GM21717 (cell line): Measurements from ENCODE around the gene CHST15.

ENCODE experiments used
- ATAC-seq: cut with Tn5 transposase; IDR thresholded peaks from one replicate; pipeline ENCODE4 v1.9.1; 2021; ENCODE audit warnings: mild to moderate bottlenecking, moderate library complexity; ENCODE audit not compliant: unreplicated experiment

Gene CHST15

DNA sequence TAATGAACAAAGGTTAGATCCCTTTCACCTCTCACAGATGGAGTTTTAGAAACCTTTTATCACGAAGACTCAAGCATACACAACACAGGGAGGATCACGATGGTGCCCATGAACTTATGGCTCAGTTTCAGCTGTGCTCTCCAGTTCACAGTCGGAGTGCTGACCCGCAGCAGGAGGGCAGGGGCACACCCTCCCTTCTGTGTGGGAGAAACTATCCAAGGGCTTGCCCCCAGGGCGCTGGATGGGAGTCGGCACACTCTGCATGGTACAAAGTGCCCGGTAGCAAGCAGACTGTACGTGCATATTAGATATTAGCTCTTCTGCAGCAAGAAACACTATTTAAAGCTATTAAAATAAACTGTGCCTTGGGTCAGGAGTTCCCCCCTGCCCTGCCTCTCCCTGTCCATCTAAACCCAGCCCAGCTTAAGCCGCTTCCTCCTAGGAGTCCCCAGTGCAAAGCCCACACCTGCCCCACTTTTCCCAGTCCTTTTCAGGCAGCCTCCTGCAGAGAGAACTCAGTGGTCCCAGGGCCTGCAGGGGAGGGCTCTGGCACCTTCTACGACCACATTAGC, 76.5 kb downstream of the CHST15 start:
- ATAC-seq, result no peak

DNA sequence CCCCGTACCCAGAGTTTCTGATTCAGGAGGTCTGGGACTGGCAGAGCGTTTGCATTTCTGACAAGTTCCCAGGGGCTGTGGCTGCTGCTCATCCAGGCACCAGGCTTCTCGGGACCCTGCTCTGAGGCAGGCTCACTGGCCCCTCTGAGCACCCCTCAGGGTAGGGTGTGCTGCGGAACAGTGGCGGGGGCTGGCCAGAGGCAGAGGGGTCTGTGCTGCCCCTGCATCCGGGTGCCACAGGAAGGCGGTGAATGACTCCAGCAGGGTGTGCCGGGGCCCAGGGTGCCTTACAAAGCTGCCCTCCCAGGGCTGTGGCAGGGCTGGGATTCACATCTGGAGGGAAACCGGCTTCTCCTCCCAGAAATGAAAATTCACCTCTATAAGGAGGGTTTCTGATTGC, 77.4 kb downstream of the CHST15 start:
- no peak for ATAC-seq

DNA sequence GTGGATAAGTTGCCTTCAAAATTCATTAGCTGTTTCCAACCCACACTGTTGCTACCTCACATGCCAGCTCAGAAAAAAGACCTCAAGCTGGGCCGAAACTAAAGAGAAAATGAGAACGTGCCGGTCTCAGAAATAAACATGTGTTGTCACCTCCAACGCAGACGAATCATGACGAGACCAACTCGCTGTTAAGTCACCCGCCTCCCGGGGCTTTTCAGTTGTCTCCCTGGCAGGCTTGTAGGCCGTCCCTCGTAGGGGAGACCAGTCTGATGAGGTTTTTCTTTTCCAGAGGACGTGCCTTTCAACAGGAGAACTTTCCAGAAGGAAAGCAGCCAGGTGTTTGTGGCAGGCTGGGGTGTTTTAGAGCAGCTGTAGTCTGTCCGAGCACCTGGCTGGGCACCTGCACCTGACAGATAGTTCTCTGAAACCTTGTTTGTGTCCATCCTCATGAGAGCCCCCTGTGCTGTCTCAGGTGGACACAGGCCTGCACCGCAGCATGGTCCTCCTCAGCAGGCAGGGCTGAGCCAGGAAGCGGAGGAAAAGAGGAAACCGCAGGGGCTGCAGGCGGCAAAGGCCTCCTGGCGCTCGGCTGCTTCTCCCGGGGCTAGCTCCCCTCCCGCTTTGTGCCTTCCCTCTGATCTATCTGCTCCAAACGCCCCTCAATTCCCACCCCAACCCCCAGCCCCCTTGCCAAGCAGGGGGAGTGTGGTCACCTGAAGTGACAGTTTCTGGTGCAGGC, 78.8 kb downstream of the CHST15 start:
- no peak for ATAC-seq

DNA sequence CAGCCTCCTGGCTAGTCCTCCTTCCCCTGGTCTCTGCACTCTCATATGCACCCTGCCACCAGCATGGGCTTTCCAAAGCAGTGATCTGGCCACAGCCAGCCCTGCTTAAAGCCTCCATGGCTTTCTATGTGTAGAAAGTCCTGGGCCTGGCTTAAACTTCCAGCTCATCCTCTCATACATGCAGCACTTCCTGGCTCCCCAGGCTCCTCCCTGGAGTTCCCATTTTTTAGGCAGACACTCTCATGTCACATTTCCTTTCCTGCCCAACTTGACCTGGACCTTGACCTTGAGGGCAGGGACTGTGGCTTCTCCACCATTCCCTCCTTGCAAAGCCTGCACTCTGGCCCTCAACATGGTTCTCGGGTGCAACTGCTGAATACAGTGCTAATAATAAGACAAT, 79.5 kb downstream of the CHST15 start:
- ATAC-seq, result no peak

DNA sequence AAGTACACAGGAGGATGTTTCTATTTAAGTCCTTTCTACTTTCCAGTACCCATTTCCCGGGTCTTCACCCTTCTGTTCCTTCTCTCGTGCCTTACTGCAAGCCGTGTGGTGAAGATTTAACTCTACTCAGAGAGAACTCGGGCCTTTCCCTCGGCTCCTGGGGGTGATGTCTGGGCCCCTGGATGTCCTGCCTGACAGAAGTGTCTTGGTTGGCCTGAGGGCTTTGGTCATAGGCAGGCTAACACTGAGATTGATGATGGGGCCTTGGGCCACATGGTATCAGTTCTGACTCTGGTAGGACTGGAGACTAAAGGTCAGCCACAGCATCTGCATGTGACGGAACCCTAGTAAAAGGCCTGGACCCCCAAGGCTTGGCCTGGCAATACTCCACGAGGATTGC, 80.4 kb downstream of the CHST15 start:
- no peak for ATAC-seq

DNA sequence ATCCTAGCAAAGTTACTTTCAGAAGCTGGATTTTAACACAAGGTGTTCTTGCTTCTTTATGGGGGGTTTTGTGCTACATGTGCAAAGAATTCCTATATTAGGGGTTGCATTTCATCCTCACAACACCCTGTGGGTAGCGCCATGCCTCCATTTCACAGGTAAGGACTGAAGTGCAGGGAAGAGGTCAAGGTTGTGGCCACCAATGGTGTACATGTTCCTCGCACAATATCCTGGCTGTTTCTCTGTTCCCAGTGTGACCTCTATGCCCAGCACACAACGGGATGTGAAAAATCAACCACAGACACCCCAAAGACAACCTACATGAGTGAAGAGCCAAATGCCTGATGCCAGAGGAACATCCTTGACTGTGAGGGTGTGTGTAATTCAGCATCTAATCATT, 80.8 kb downstream of the CHST15 start:
- ATAC-seq, result no peak

DNA sequence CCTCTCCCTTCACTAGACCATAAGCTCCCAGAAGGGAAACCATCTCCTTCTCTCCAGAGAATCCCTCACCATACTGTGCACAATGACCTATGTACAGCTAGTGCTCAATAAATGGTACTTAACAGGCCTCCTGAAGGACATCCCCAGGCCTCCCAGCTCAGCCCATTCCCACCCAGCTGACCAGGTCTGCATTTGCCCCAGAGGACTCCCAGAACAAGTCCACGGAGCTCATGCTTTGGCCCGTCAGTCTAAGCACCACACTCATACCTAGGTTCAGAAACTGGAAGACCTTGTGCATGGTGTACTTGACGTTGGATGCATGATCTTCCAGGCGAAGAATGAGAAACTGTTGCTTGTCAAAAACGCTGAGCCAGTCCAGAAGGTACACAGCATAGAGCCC, 81.3 kb downstream of the CHST15 start:
- no peak for ATAC-seq

DNA sequence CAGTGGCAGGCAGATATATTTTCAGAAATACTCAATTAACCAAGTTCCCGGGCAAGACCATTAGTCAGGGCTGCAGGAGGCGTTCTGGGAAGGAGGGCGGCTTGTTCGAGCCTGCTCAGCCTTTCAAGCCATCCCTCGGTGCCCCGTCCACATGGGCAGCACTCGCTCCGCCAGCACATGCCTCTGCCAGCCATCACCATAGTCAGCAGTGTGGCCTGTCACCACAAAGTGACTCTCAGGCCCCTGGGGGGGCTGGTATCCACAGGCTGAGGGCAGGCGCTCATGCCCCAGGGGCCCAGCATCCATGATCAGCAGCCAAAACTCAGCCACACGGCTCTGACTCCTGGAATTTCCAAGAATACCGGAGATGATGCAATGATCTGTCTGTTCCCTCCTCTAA, 81.9 kb downstream of the CHST15 start:
- ATAC-seq, result no peak

DNA sequence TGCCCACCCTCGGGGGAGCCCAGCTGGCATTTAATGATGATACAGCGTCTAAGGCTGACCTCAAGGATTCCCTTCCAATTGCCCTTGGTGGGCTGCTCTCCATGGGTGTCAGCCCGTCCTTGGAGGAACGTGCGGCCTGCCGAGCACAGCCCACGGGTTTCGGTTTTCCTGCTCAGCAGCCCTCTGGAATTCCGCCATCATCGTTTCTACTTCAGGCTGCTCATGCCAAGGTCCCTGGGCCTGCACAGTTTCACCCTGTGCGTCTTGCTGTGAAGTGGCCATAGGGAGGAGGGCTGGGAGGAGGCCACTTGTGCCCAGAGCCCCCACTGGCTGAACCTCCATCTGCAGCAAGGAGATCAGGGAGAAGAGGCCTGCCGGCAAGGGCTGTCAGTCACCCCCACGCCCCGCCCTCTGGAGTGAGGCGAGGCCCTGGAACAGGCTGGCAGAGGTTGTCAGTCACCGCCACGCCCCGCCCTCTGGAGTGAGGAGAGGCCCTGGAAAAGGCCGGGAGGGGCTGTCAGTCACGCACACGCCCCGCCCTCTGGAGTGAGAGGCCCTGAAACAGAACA, 82.8 kb downstream of the CHST15 start:
- ATAC-seq, result no peak

DNA sequence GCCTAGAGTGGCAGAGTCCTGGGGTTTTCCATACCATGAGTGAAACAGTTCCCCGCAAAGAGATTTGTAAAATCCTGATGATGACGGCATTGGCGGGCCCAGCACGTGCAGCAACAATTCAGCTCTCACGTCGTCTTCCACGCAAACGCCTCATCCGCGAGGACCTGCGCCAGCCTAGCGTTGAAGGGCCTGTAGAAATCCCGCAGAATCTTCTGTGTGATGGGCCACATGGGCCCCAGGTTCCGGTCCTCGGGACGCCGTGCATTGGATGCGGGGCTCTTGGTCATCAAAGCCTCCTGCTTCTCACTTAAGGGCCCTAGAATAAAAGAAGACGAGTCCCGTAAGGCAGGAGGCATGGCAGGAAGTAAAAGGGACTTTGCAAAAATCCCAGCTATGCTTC, 83.4 kb downstream of the CHST15 start:
- no peak for ATAC-seq

DNA sequence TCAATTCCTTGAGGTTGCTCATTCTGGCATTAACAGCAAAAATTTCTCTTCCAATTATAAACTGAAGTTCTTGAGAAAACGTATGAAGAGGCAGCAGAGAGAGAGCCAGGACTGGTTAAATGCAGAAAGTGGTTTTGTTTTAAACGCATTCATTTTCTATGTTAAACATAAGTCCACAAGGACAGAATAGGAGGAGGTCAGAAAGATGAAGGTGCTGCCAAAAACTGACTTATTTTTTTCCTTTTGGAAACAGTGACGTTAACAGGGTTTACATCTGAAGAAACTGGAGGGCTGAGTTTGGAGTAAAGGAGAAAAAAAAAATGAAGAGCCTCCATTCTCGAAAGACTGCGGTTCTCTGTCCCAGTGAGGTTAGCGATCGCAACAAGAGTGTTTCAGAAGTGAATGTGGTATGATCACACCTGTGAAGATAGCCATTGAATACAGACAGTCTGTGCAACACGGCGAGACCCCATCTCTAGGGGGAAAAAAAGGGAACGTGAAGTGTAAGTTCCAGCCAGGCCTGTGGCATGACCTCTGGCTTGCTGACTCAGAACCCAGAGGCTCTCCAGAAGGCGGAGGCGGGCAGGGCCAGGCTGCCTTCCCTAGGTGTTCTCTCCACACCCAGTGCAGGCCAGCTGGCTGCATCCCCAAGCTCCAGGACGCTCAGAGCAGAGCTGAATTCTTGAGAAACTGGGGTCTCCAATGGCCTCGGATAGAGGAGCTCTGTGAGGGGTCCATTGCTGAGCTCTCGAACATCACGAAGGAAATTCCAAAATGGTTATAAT, 84.0 kb downstream of the CHST15 start:
- ATAC-seq, result no peak

DNA sequence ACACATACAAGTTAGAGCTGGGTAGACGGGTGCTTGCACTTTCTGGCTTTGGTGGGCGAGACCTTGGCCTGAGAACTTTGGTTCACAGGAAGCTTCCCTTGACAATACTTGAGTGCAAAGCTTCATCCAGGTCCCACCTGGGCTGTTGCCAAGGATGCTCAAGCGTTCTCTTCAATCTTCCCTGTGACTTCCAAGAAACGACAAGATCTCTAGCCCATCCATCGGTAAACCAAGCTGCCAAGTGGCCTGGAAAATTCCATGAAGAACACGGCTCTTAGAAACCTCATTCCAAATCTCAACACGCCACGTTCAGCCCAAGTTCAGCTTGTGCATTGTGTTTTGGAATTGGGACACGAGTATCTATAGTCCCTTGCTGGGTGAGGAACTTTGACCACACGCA, 84.7 kb downstream of the CHST15 start:
- no peak for ATAC-seq

DNA sequence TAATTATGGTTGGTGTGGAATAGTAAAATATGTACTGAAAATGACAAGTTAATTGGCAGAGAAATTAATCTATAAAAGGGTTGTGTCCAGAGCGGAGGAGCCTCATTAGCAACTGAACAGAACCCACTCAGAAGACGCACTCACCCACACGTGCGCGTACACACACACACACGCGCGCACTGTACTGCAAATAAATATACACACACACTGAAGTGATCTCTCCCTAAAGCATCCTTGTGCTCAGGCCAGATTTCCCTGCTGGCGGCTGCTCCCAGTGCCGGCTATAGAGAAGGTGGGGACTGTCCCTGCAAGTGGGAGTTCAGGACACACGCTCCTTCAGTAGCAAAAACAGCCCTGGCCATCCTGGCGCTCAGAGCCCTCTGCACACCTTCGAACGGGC, 85.2 kb downstream of the CHST15 start:
- no peak for ATAC-seq

DNA sequence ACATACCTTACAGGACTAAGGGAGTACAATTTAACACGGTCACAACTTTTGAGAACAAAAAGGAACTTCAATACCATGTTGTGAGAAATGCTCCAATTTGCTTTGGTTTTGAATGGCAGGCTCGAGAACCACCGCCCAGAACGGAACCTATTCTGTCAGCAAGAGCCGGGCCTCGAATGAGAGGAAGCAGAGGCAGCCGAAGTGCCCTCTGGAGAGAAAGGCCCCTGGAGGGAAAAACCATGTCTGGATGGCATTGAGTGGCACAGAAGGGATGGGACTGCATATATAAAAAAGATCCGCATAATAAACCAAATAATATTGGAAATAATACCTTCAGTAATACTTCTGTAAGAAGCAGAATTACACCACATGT, 85.6 kb downstream of the CHST15 start:
- no peak for ATAC-seq

DNA sequence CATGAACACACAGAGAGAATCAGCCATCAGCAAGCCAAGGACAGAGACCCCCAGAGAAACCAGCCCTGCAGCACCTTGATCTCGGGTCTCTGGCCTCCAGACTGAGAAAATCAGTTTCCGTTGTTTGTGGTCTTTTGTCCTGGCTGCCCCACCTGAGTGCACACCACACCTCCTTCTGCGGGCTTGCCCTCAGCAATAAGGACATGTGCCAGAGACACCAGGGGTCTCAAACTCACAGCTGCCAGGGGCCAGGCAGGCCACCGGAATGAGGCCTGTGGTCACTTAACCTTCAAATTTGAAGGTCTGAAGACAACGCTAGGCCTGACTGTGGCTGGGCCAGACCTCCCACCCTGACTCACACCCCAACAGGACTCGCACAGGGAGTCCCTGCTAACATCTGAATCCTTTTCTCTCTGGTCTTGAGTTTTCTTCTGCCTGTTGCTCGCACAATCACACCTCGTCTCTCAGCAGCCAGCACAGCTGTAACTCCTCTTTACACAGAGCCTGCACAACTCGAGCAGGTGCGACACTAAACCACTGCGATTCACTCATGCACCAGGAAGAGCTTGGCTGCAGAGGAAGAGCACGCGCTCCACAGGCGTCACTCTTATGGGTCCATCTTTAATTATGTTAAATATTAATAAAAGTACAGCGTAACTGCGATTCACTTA, 86.2 kb downstream of the CHST15 start:
- ATAC-seq, result no peak

DNA sequence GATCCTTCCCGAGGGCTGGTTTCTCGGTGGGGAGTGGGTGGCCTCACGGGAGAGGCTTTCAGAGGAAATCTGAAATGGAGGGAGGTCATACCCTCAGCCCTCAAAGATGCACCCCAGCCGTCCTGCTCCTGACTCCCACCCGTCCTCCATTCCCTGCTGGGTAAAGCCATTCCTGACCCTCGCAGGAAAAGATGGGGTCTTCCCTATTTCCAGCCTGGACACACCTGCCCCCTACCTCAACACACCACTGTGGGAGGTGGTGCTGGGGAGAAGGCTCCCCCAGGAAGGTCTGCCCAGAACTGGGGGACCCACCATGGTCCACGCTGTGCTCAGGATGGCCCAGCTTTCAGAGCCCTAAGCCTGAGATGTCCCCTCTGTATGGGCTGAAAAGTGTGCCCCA, 86.9 kb downstream of the CHST15 start:
- no peak for ATAC-seq

DNA sequence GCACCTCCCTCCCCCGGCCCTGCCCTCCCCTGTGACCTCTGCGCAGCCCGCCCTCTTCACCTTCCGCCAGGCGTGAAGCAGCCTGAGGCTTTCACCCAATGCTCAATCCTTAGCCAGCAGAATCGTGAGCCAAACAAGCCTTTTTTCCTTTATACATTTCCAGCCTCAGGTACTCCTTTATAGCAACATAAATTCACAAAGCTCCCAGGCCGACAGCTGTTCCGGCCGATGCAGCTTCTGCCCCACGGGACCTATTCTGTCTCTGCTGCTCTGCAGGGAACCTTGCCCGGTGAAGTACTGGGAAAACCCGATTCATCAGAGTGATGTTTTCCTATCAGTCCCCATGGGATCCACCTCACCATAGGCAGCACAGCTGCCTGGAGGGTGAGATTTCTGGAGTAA, 87.4 kb downstream of the CHST15 start:
- ATAC-seq, result no peak

DNA sequence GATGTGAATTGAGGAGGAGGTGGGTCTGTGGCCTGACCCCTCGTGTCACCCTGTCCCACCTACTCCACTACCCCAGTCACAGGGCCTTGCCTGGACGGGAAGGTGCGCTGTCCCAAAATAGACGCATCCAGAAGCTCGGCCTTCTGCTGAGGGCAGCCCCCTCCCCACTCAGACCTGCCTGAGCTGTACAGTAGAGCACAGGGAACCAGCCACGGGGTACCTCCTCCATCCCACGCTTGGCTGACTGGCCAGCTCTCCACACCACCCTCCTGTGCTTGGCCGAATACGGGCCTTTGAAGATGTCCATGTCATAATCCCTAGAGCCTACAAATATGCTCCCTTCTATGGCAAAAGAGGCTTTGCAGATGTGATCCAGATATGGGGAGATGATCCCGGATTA, 88.3 kb downstream of the CHST15 start:
- ATAC-seq, result no peak

DNA sequence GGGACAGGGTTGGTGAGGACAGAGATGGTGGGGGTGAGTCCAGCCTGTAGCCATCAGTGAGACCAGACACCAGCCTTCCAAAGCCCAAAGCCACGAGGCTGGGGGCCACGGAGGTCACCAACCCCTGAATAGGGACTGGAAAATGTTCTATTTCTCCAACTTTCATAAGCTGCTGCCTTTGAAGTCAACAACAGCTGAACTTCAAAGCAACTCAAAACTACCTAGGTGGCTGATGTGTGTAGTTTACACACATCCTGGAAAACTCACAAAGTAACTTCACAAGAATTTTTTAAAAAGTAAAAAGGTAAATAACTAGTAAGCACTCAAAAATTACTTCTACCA, 88.8 kb downstream of the CHST15 start:
- ATAC-seq, result no peak

DNA sequence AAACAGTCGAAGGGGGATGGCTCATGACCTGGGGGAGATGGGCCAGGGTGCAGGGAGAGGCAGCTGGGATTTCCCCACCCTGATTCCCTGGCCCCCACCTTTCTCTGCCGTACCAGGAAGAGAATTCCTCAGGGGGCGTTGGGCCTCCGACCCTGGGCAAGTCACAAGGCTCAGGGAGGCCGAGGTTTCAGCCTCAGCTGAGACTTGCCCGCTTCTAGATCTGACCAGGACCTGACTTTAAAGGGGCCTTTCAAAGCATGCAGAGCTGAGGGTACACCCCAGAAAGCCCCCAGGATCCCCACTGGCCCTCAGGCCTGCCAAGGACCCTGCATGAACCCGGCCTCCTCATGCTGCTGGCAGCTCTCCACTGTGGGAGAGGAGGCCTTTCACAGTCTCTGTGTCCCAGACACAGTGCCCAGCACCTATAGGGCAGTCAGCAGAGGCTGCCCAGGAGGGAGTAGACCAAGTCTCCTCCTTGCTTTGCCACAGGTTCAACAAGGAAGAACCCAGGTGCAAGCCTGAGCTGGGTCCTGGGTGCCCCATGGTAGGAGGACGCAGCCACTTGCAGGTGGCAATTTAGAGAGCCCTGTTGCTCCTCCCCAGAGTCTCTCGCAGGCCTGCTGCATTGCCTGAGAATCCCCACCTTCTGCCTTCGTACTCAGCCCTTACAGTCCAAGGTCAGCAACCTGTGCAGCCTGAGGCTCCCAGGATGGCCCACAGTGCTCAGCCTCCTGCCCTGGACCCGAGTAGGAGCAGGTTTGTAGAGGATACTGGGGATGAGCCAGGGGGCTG, 89.3 kb downstream of the CHST15 start:
- ATAC-seq, result no peak

DNA sequence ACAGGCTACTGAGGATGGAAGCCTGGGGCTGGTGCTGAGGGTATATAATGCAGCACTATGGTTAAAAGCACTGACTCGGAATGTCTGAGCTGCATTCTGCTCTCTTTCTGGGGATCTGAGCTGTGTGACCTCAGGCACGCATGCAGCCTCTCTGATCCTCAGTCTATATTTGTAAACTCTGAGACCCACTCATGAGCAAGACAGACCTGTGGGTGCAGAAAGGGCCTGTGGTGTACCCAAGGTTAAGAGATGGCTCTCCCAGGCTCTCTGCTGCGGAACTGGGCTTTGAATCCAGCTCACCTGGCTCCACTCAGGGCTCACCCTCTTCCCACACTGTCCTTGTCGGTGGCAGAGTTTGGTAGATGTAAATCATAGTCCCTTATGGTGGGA, 89.9 kb downstream of the CHST15 start:
- no peak for ATAC-seq
